ENCODE results near the gene SAE1. TPM values are rescaled to one million over a fixed set of nuclear protein-coding genes. Genes with fewer than 3 reads are reported as not detected.

The SAE1 gene
- total RNA-seq, 2 donors from 2014 or later, result 48.4 to 73.0 TPM

- H3K9me3 ChIP-seq, result no peaks in the 10 kb centered on the region
Measured at GRCh38 chr19:47240996-47241918, 110.6 kb downstream of the SAE1 start.

GRCh38 chr19:47241919-47242577 is 111.4 kb downstream of the SAE1 start:
- H3K4me1 ChIP-seq (replicated peaks), result no peaks in the 10 kb centered on the region

More at GRCh38 chr19:47240996-47241918, 110.6 kb downstream of the SAE1 start:
- 8% methylated on average over 20 of the region's 27 CpGs for WGBS
- H3K27ac ChIP-seq, result no peak overlapping the region
- no peak for TF ChIP-seq POLR2AphosphoS5 (IDR thresholded peaks at IDR 0.05)
- TF ChIP-seq POLR2A (IDR thresholded peaks at IDR 0.05), result peak; percentile 35
- H3K36me3 ChIP-seq, result no peaks in the 10 kb centered on the region
- DNase-seq (ENCODE audit: low spot score), result peak; percentile 70
- intact Hi-C loops (cut with DNase I), result no loop called here
- H3K4me3 ChIP-seq, result no peak overlapping the region
- no peaks in the 10 kb centered on the region for H3K4me1 ChIP-seq (replicated peaks)
- H3K27me3 ChIP-seq (replicated peaks; ENCODE audit: insufficient read depth), result no peaks in the 10 kb centered on the region

GRCh38 chr19:47243364-47243775 is 112.7 kb downstream of the SAE1 start:
- H3K36me3 ChIP-seq, result no peaks in the 10 kb centered on the region
- no peaks in the 10 kb centered on the region for H3K9me3 ChIP-seq
- intact Hi-C loops (cut with DNase I), result loop anchor here (1.0 kb wide), 1 partner anchor 94 kb away; no protein-coding TSS in a partner anchor
- WGBS, result 17% methylated on average over 9 of the region's 9 CpGs
- no peaks in the 10 kb centered on the region for H3K4me1 ChIP-seq (replicated peaks)
- no peaks in the 10 kb centered on the region for H3K27me3 ChIP-seq (replicated peaks; ENCODE audit: insufficient read depth)
- H3K4me3 ChIP-seq, result no peak overlapping the region
- no peak for TF ChIP-seq POLR2AphosphoS5 (IDR thresholded peaks at IDR 0.05)
- TF ChIP-seq CTCF (IDR thresholded peaks at IDR 0.05), result no peak
- TF ChIP-seq POLR2A (IDR thresholded peaks at IDR 0.05), result no peak
- DNase-seq (ENCODE audit: low spot score), result no peak
- peak overlapping the region in 1 of 2 donors; percentile 38 for H3K27ac ChIP-seq

More at GRCh38 chr19:47241919-47242577, 111.4 kb downstream of the SAE1 start:
- WGBS, result 89% methylated on average over 7 of the region's 7 CpGs
- H3K4me3 ChIP-seq, result no peak overlapping the region
- no peaks in the 10 kb centered on the region for H3K36me3 ChIP-seq
- H3K9me3 ChIP-seq, result no peaks in the 10 kb centered on the region
- no peaks in the 10 kb centered on the region for H3K27me3 ChIP-seq (replicated peaks; ENCODE audit: insufficient read depth)
- intact Hi-C loops (cut with DNase I), result no loop called here
- no peak for DNase-seq (ENCODE audit: low spot score)
- TF ChIP-seq CTCF (IDR thresholded peaks at IDR 0.05), result no peak
- TF ChIP-seq POLR2A (IDR thresholded peaks at IDR 0.05), result no peak
- no peak for TF ChIP-seq POLR2AphosphoS5 (IDR thresholded peaks at IDR 0.05)
- no peak overlapping the region for H3K27ac ChIP-seq

GRCh38 chr19:47243776-47244547 is 113.3 kb downstream of the SAE1 start:
- Histone ChIP-seq H3K4me1 (replicated peaks) (no peaks in the 10 kb centered on the region), H3K36me3 (no peaks in the 10 kb centered on the region), H3K9me3 (no peaks in the 10 kb centered on the region), H3K27ac (peak overlapping the region; percentile 38 to 43), H3K4me3 (peak overlapping the region; percentile 2 to 17), H3K27me3 (replicated peaks; ENCODE audit: insufficient read depth) (no peaks in the 10 kb centered on the region)
- DNase-seq (ENCODE audit: low spot score), result peak; percentile 79
- TF ChIP-seq POLR2A (IDR thresholded peaks at IDR 0.05), result peak; percentile 24
- TF ChIP-seq POLR2AphosphoS5 (IDR thresholded peaks at IDR 0.05), result peak; percentile 83
- TF ChIP-seq CTCF (IDR thresholded peaks at IDR 0.05), result peak; percentile 94 to 99 (median 98)
- WGBS, result 1% methylated on average over 46 of the region's 46 CpGs
- intact Hi-C loops (cut with DNase I), result loop anchor here (1.0 kb wide), 1 partner anchor 95 kb away; no protein-coding TSS in a partner anchor
